ENCODE results near the gene TTC1. TPM values are rescaled to one million over a fixed set of nuclear protein-coding genes. Genes with fewer than 3 reads are reported as not detected.

Gene TTC1
- total RNA-seq, 3 donors from 2014 or later = 36.3 to 45.2 (median 41.0) TPM

DNA sequence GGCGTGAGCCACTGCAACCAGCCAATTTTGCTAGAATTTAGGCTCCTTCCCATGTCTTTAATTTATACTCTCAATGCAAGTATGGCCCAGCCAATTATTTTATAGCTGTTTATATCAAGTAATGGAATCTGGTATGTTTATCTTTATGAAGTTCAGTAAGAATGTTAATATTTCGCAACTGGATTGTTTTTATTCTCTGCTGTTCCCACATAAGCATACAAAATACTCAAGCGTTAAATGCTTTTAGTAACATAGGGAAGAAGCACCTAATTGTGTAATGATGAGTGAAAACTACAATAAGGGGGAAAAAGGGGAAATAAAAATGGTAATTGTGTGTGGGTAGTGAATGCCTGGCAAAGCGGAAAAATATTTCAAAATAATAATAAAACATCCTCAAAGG is 89.1 kb downstream of the TTC1 start:
- TF ChIP-seq, protein P1, sequence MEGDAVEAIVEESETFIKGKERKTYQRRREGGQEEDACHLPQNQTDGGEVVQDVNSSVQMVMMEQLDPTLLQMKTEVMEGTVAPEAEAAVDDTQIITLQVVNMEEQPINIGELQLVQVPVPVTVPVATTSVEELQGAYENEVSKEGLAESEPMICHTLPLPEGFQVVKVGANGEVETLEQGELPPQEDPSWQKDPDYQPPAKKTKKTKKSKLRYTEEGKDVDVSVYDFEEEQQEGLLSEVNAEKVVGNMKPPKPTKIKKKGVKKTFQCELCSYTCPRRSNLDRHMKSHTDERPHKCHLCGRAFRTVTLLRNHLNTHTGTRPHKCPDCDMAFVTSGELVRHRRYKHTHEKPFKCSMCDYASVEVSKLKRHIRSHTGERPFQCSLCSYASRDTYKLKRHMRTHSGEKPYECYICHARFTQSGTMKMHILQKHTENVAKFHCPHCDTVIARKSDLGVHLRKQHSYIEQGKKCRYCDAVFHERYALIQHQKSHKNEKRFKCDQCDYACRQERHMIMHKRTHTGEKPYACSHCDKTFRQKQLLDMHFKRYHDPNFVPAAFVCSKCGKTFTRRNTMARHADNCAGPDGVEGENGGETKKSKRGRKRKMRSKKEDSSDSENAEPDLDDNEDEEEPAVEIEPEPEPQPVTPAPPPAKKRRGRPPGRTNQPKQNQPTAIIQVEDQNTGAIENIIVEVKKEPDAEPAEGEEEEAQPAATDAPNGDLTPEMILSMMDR (IDR thresholded peaks at IDR 0.05) = no peak
- TF ChIP-seq POLR2A (IDR thresholded peaks at IDR 0.05) (no peak), POLR2AphosphoS5 (IDR thresholded peaks at IDR 0.05) (no peak)
- H3K4me3 ChIP-seq = no peak overlapping the region
- no peak overlapping the region for H3K27ac ChIP-seq
- DNase-seq (ENCODE audit: low spot score in 2 of 2) = no peak
- H3K9me3 ChIP-seq = no peaks in the 10 kb centered on the region
- H3K27me3 ChIP-seq = no peaks in the 10 kb centered on the region
- intact Hi-C loops (cut with DNase I; ENCODE audit: low total_unique reads) = no loop called here
- no peaks in the 10 kb centered on the region for H3K36me3 ChIP-seq
- no peaks in the 10 kb centered on the region for H3K4me1 ChIP-seq

DNA sequence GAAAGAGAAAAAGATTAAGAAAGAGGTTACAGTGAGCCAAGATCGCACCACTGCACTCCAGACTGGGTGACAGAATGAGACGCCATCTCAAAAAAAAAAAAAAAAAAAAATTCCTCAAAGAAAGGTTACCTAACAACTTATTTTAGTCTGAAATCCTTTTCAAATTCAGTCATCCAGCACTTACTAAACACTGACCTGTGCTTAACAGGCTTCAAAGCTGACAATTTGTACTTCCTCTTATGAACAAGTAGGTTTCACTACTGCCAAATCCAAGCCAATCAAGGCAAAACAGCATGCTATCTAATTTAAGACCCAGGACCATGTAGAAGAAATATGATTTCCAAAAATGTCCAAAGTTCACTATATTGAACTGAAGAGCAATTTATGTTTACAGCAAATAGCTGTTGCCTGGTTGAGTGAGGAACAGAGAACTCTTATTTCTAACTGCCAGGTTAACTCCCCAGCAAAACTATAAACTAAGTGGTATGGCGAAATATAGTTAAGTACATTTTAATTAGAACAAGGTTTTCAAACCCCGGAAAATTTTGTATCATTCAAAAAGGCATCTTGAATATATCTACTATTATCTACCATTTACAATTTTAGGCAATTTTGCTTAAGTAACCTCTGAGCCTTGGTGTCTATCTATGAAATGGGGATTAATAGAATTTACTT is 96.9 kb downstream of the TTC1 start:
- H3K4me1 ChIP-seq = no peaks in the 10 kb centered on the region

DNA sequence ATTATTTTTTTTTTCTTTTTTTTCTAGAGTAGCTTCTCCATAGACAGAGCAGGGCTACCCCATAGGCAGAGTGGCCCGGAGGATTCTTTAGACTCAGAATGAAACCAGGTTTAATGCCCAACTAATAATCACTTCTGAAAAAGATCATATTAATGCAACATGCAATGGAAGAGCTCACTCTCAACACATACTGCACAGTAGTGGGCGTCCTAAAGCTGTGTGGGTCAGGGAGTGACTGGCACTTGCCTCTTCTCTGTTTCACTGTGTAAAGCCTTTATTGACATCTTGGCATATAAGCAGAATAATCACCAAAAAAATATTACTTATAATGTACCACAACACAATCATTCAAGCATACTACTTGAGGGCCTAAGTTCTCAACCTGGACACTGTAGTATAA is 99.2 kb downstream of the TTC1 start:
- H3K36me3 ChIP-seq = peaks cover 2% of the 10 kb centered on the region
- TF ChIP-seq POLR2A (IDR thresholded peaks at IDR 0.05) = no peak
- TF ChIP-seq POLR2AphosphoS5 (IDR thresholded peaks at IDR 0.05) = no peak
- TF ChIP-seq, protein P1 (IDR thresholded peaks at IDR 0.05) = no peak
- no peak overlapping the region for H3K4me3 ChIP-seq
- intact Hi-C loops (cut with DNase I; ENCODE audit: low total_unique reads) = no loop called here
- H3K9me3 ChIP-seq = no peaks in the 10 kb centered on the region
- no peak for DNase-seq (ENCODE audit: low spot score in 2 of 2)
- H3K27ac ChIP-seq = no peak overlapping the region
- no peaks in the 10 kb centered on the region for H3K4me1 ChIP-seq
- H3K27me3 ChIP-seq = no peaks in the 10 kb centered on the region

More for the DNA sequence above, 96.9 kb downstream of the TTC1 start:
- no peak overlapping the region for H3K27ac ChIP-seq
- intact Hi-C loops (cut with DNase I; ENCODE audit: low total_unique reads) = no loop called here
- no peaks in the 10 kb centered on the region for H3K9me3 ChIP-seq
- no peaks in the 10 kb centered on the region for H3K36me3 ChIP-seq
- H3K4me3 ChIP-seq = no peak overlapping the region
- DNase-seq (ENCODE audit: low spot score in 2 of 2) = no peak
- no peaks in the 10 kb centered on the region for H3K27me3 ChIP-seq
- TF ChIP-seq, protein P1 (IDR thresholded peaks at IDR 0.05) = no peak
- TF ChIP-seq POLR2A (IDR thresholded peaks at IDR 0.05) (no peak), POLR2AphosphoS5 (IDR thresholded peaks at IDR 0.05) (no peak)

Other genes starting within 250 kb of the TTC1 start
- gene ADRA1B, start 92.7 kb upstream of the TTC1 start, total RNA-seq = 1 to 10 TPM in 1 of 3 donors, under 1 TPM in 2; 0.33 to 2.9 (median 0.88) TPM
- 10 to 100 TPM; 29.8 to 45.8 (median 39.3) TPM for gene PWWP2A, start 110.3 kb downstream of the TTC1 start, total RNA-seq
- gene FABP6, start 220.4 kb downstream of the TTC1 start, total RNA-seq = not detected